Osteoblast (primary cell): ENCODE measurements around the gene NGEF. TPM values are rescaled to one million over a fixed set of nuclear protein-coding genes. Genes with fewer than 3 reads are reported as not detected.
"Not testable (repeated sequence)": the region's sequence is repeated elsewhere in the genome, so short reads cannot be mapped to it uniquely, and the experiment has no call there.

Experiments
- DNase-seq: peaks from one replicate; pipeline ENCODE4 v3.0.0; 2011; ENCODE audit warnings: low spot score, mixed read lengths; ENCODE audit not compliant: insufficient read length; ENCODE audit errors: missing footprints
- H2AFZ ChIP-seq: 2 replicates; pipeline ENCODE4 v1.6.0; 2011; ENCODE audit warnings: mild to moderate bottlenecking, low read length
- H3K27ac ChIP-seq: 2 replicates; pipeline ENCODE4 v1.5.1; 2011; ENCODE audit warnings: mild to moderate bottlenecking, low read depth, low read length, moderate library complexity
- H3K27me3 ChIP-seq: 2 replicates; pipeline ENCODE4 v1.6.0; 2012; ENCODE audit warnings: mild to moderate bottlenecking, control low read depth, inconsistent platforms, low read length, moderate library complexity; ENCODE audit not compliant: insufficient read depth
- H3K36me3 ChIP-seq: 2 replicates; pipeline ENCODE4 v1.5.1; 2011; ENCODE audit warnings: mild to moderate bottlenecking, low read length, control low read depth, moderate library complexity; ENCODE audit not compliant: insufficient read depth
- H3K4me1 ChIP-seq: 2 replicates; pipeline ENCODE4 v1.5.1; 2011; ENCODE audit warnings: mild to moderate bottlenecking, low read length, control low read depth, moderate library complexity; ENCODE audit not compliant: insufficient read depth
- H3K4me2 ChIP-seq: 2 replicates; pipeline ENCODE4 v1.6.0; 2011; ENCODE audit warnings: mild to moderate bottlenecking, low read length; ENCODE audit not compliant: insufficient read depth
- H3K4me3 ChIP-seq: fragments of 200-600 bp; sonication (generic); 3 replicates; pipeline ENCODE4 v1.5.1; 2012; ENCODE audit warnings: mild to moderate bottlenecking, low read length, inconsistent platforms; ENCODE audit not compliant: insufficient read depth
- H3K79me2 ChIP-seq: 2 replicates; pipeline ENCODE4 v1.6.0; 2012; ENCODE audit warnings: mild to moderate bottlenecking, low read length, control low read depth, inconsistent platforms; ENCODE audit not compliant: insufficient read depth
- H3K9me3 ChIP-seq: 2 replicates; pipeline ENCODE4 v1.5.1; 2011; ENCODE audit warnings: low read depth, low read length, control low read depth
- H4K20me1 ChIP-seq: 2 replicates; pipeline ENCODE4 v1.6.0; 2012; ENCODE audit warnings: mild to moderate bottlenecking, low read length, control low read depth; ENCODE audit not compliant: insufficient read depth
- total RNA-seq: library from RNA; depleted of rRNA; stranded (reverse); fragments of >200 nt; gene quantifications from 2 replicates; pipeline ENCODE4 v1.2.3, GENCODE V29; 2012
- TF ChIP-seq, protein P1 (sequence below): IDR thresholded peaks from 2 replicates; pipeline ENCODE4 v1.5.1; 2011; ENCODE audit warnings: mild to moderate bottlenecking, low read depth, low read length, moderate library complexity; ENCODE audit errors: extremely low read depth

NGEF gene
- total RNA-seq, 1 donor = not detected

DNA sequence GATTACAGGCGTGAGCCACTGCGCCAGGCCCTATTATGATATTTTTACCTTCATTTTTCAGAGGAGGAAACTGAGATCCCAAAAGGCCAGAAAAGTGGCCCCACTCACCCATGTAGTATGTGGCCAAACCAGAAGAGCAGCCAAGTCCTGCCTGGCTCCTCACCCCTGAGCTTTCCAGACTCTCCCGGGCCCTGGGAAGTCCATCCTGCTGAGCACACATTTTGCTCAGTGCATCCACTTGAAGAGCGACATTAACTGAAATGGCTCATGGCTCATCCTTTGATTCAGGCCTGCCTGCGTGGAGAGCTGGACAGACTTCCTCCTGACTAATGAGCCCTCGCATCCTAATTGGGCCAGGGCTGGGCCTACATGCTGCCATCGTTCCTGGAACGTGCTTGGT is 9.5 kb upstream of the NGEF start:
- no peak overlapping the region for H3K27ac ChIP-seq
- H3K4me3 ChIP-seq = no peak overlapping the region
- no peaks in the 10 kb centered on the region for H4K20me1 ChIP-seq
- no peaks in the 10 kb centered on the region for H3K79me2 ChIP-seq
- no peaks in the 10 kb centered on the region for H3K27me3 ChIP-seq
- H3K9me3 ChIP-seq = no peaks in the 10 kb centered on the region
- H3K36me3 ChIP-seq = no peaks in the 10 kb centered on the region
- no peak overlapping the region for H3K4me2 ChIP-seq
- H3K4me1 ChIP-seq = peaks cover 15% of the 10 kb centered on the region
- no peak for DNase-seq
- H2AFZ ChIP-seq = no peak overlapping the region
- TF ChIP-seq, protein P1, sequence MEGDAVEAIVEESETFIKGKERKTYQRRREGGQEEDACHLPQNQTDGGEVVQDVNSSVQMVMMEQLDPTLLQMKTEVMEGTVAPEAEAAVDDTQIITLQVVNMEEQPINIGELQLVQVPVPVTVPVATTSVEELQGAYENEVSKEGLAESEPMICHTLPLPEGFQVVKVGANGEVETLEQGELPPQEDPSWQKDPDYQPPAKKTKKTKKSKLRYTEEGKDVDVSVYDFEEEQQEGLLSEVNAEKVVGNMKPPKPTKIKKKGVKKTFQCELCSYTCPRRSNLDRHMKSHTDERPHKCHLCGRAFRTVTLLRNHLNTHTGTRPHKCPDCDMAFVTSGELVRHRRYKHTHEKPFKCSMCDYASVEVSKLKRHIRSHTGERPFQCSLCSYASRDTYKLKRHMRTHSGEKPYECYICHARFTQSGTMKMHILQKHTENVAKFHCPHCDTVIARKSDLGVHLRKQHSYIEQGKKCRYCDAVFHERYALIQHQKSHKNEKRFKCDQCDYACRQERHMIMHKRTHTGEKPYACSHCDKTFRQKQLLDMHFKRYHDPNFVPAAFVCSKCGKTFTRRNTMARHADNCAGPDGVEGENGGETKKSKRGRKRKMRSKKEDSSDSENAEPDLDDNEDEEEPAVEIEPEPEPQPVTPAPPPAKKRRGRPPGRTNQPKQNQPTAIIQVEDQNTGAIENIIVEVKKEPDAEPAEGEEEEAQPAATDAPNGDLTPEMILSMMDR = no peak

DNA sequence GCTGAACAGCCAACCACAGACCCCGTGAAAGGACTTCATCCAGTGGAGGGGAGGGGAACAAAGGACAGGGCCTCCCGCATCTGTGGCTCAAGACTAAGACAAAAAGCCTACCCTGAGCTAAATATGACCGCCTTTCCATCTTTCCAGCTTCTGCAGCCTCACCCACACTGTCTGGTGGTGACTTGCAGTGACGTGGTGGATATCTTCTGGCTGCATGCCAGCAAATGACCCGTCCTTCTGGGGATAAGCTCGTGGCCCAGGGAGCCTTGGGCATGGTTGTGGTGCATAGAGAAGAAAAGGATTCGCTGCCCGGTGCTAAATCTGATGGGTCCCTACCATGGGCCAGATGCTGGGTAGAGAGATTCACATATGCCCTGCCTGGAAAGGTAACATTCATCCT is 8.7 kb upstream of the NGEF start:
- H3K4me2 ChIP-seq = no peak overlapping the region
- H4K20me1 ChIP-seq = no peaks in the 10 kb centered on the region
- H3K36me3 ChIP-seq = no peaks in the 10 kb centered on the region
- no peaks in the 10 kb centered on the region for H3K79me2 ChIP-seq
- H3K9me3 ChIP-seq = no peaks in the 10 kb centered on the region
- TF ChIP-seq, protein P1 = no peak
- no peaks in the 10 kb centered on the region for H3K27me3 ChIP-seq
- no peak overlapping the region for H3K27ac ChIP-seq
- no peak for DNase-seq
- H3K4me1 ChIP-seq = peaks cover 13% of the 10 kb centered on the region
- no peak overlapping the region for H2AFZ ChIP-seq
- no peak overlapping the region for H3K4me3 ChIP-seq

DNA sequence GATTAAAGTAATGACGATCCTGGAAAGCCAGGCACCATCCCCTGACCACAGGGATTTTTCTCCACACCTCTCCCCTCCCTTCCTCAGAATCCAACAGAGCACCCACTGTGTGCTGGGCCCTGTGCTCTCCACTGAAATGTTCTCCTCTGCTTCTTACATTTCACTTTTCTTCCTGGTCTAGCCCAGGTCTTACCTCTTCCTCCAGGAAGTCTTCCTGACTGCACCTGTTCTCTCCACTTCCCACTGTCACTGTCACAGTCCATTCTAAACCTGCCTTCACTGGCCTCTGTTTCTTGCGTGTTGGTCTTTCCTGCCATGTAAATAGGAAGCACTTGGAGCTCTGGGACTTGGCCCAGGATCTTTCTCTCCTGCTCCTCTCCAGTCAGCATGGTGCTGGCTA is 7.4 kb upstream of the NGEF start:
- Histone ChIP-seq H3K4me2 (no peak overlapping the region), H3K36me3 (no peaks in the 10 kb centered on the region), H3K9me3 (no peaks in the 10 kb centered on the region), H4K20me1 (no peaks in the 10 kb centered on the region), H3K27me3 (no peaks in the 10 kb centered on the region), H3K4me1 (peaks cover under 1% of the 10 kb centered on the region), H3K4me3 (no peak overlapping the region), H3K27ac (no peak overlapping the region), H3K79me2 (no peaks in the 10 kb centered on the region), H2AFZ (no peak overlapping the region)
- no peak for DNase-seq
- TF ChIP-seq, protein P1 = no peak

DNA sequence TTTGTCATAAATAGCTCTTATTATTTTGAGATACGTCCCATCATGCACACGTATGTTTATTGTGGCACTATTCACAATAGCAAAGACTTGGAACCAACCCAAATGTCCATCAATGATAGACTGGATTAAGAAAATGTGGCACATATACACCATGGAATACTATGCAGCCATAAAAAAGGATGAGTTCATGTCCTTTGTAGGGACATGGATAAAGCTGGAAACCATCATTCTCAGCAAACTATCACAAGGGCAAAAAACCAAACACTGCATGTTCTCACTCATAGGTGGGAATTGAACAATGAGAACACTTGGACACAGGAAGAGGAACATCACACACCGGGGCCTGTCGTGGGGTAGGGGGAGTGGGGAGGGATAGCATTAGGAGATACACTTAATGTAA is 6.6 kb upstream of the NGEF start:
- not testable (repeated sequence) for DNase-seq, H3K27me3 ChIP-seq, H3K36me3 ChIP-seq, H3K79me2 ChIP-seq, H3K4me3 ChIP-seq, H3K9me3 ChIP-seq, H4K20me1 ChIP-seq, H3K4me2 ChIP-seq, H3K4me1 ChIP-seq, H3K27ac ChIP-seq, H2AFZ ChIP-seq
